Skeletal muscle satellite cell (primary cell): ENCODE results near the gene SLC39A13.

ENCODE experiments used
- H3K27me3 ChIP-seq: 2 replicates; pipeline ENCODE4 v1.7.0; 2013; ENCODE audit warnings: low read length; ENCODE audit not compliant: control insufficient read depth, insufficient read depth
- H3K36me3 ChIP-seq: 2 replicates; pipeline ENCODE4 v1.7.0; 2013; ENCODE audit warnings: mild to moderate bottlenecking, control low read depth, low read length; ENCODE audit not compliant: insufficient read depth
- H3K4me1 ChIP-seq: 2 replicates; pipeline ENCODE4 v1.7.0; 2013; ENCODE audit warnings: low read length; ENCODE audit not compliant: control insufficient read depth, insufficient read depth
- H3K4me2 ChIP-seq: 2 replicates; pipeline ENCODE4 v1.7.0; 2013; ENCODE audit warnings: mild to moderate bottlenecking, low read length
- H3K4me3 ChIP-seq: 2 replicates; pipeline ENCODE4 v1.7.0; 2013; ENCODE audit warnings: low read length
- H3K9ac ChIP-seq: 2 replicates; pipeline ENCODE4 v1.7.0; 2013; ENCODE audit warnings: mild to moderate bottlenecking, low read depth, low read length, moderate library complexity
- H3K9me3 ChIP-seq: replicated peaks from 2 replicates; pipeline ENCODE4 v1.7.0; 2013; ENCODE audit warnings: mild to moderate bottlenecking, control low read depth, low read length

SLC39A13 gene

GRCh38 chr11:47394322-47395222 lies 13.8 kb upstream of the SLC39A13 start:
- Histone ChIP-seq H3K9me3 (no peaks in the 10 kb centered on the region), H3K4me2 (no peak overlapping the region), H3K4me1 (peaks cover 15% of the 10 kb centered on the region), H3K36me3 (no peaks in the 10 kb centered on the region), H3K4me3 (no peak overlapping the region), H3K9ac (no peak overlapping the region), H3K27me3 (no peaks in the 10 kb centered on the region)

GRCh38 chr11:47395223-47396048 lies 13.0 kb upstream of the SLC39A13 start:
- peaks cover 21% of the 10 kb centered on the region for H3K4me1 ChIP-seq
- no peak overlapping the region for H3K4me3 ChIP-seq
- H3K27me3 ChIP-seq = no peaks in the 10 kb centered on the region
- no peaks in the 10 kb centered on the region for H3K36me3 ChIP-seq
- H3K4me2 ChIP-seq = no peak overlapping the region
- H3K9ac ChIP-seq = no peak overlapping the region
- H3K9me3 ChIP-seq = no peaks in the 10 kb centered on the region

GRCh38 chr11:47396049-47396320 lies 12.4 kb upstream of the SLC39A13 start:
- Histone ChIP-seq H3K27me3 (no peaks in the 10 kb centered on the region), H3K9me3 (no peaks in the 10 kb centered on the region), H3K36me3 (no peaks in the 10 kb centered on the region), H3K4me3 (no peak overlapping the region), H3K9ac (no peak overlapping the region), H3K4me2 (no peak overlapping the region), H3K4me1 (peaks cover 23% of the 10 kb centered on the region)

GRCh38 chr11:47398011-47398410 lies 10.4 kb upstream of the SLC39A13 start:
- Histone ChIP-seq H3K9me3 (no peaks in the 10 kb centered on the region), H3K27me3 (no peaks in the 10 kb centered on the region), H3K4me3 (no peak overlapping the region), H3K4me2 (no peak overlapping the region), H3K9ac (no peak overlapping the region), H3K4me1 (peaks cover 23% of the 10 kb centered on the region), H3K36me3 (no peaks in the 10 kb centered on the region)

- peaks cover 19% of the 10 kb centered on the region for H3K4me1 ChIP-seq
- H3K9ac ChIP-seq = no peak overlapping the region
- no peak overlapping the region for H3K4me3 ChIP-seq
- no peaks in the 10 kb centered on the region for H3K27me3 ChIP-seq
- no peaks in the 10 kb centered on the region for H3K36me3 ChIP-seq
- no peak overlapping the region for H3K4me2 ChIP-seq
- H3K9me3 ChIP-seq = no peaks in the 10 kb centered on the region
Measured at GRCh38 chr11:47398551-47398950, 9.8 kb upstream of the SLC39A13 start.

GRCh38 chr11:47399860-47400767 lies 8.3 kb upstream of the SLC39A13 start:
- H3K4me3 ChIP-seq = no peak overlapping the region
- H3K36me3 ChIP-seq = no peaks in the 10 kb centered on the region
- peak overlapping the region; percentile 68 for H3K4me2 ChIP-seq
- H3K9me3 ChIP-seq = no peaks in the 10 kb centered on the region
- no peaks in the 10 kb centered on the region for H3K27me3 ChIP-seq
- peaks cover 8% of the 10 kb centered on the region for H3K4me1 ChIP-seq
- no peak overlapping the region for H3K9ac ChIP-seq

GRCh38 chr11:47400768-47401279 lies 7.6 kb upstream of the SLC39A13 start:
- H3K4me1 ChIP-seq = peaks cover 8% of the 10 kb centered on the region
- H3K4me3 ChIP-seq = no peak overlapping the region
- H3K9me3 ChIP-seq = no peaks in the 10 kb centered on the region
- no peak overlapping the region for H3K9ac ChIP-seq
- no peaks in the 10 kb centered on the region for H3K27me3 ChIP-seq
- peak overlapping the region; percentile 44 for H3K4me2 ChIP-seq
- H3K36me3 ChIP-seq = no peaks in the 10 kb centered on the region

GRCh38 chr11:47403135-47403534 lies 5.3 kb upstream of the SLC39A13 start:
- Histone ChIP-seq H3K36me3 (no peaks in the 10 kb centered on the region), H3K27me3 (no peaks in the 10 kb centered on the region), H3K9ac (no peak overlapping the region), H3K4me3 (no peak overlapping the region), H3K4me1 (peaks cover 19% of the 10 kb centered on the region), H3K9me3 (no peaks in the 10 kb centered on the region), H3K4me2 (no peak overlapping the region)

- peaks cover 19% of the 10 kb centered on the region for H3K4me1 ChIP-seq
- H3K9ac ChIP-seq = no peak overlapping the region
- H3K4me2 ChIP-seq = no peak overlapping the region
- no peaks in the 10 kb centered on the region for H3K9me3 ChIP-seq
- H3K4me3 ChIP-seq = no peak overlapping the region
- no peaks in the 10 kb centered on the region for H3K36me3 ChIP-seq
- no peaks in the 10 kb centered on the region for H3K27me3 ChIP-seq
Measured at GRCh38 chr11:47403571-47403970, 4.8 kb upstream of the SLC39A13 start.

- Histone ChIP-seq H3K4me1 (peaks cover 33% of the 10 kb centered on the region), H3K4me3 (peak overlapping the region; percentile 74), H3K36me3 (peaks cover 19% of the 10 kb centered on the region), H3K27me3 (no peaks in the 10 kb centered on the region), H3K4me2 (peak overlapping the region; percentile 92), H3K9me3 (no peaks in the 10 kb centered on the region), H3K9ac (peak overlapping the region; percentile 87)
Measured at GRCh38 chr11:47406896-47407745, 1.3 kb upstream of the SLC39A13 start.
